Heart left ventricle (tissue), 16 donors: ENCODE data around the gene GTF3C5. TPM values are rescaled to one million over a fixed set of nuclear protein-coding genes. Genes with fewer than 3 reads are reported as not detected.

Experiments used
- ATAC-seq, 4 donors: fragments of 200-7000 bp; cut with Tn5 transposase; one replicate each; pipeline ENCODE4 v1.9.1; 2020 to 2022; ENCODE audit warnings: moderate library complexity in 4 of 4, mild to moderate bottlenecking in 3 of 4, moderate number of reproducible peaks in 1 of 4
- DNase-seq, 5 donors: peaks; one replicate each; pipeline ENCODE4 v3.0.0-alpha.2; 2020
- H3K27ac ChIP-seq, 12 donors: fragments of 200-600 bp; sonication (generic) in 4 of 12; one replicate each; pipeline versions ENCODE4 v1.5.0 to v1.8.0; 2016 to 2022; ENCODE audit warnings: mild to moderate bottlenecking in 2 of 12
- H3K27me3 ChIP-seq, 9 donors: fragments of 200-600 bp; sonication (generic) in 2 of 9; one replicate each; pipeline versions ENCODE4 v1.5.1 to v1.8.0; 2016 to 2022; ENCODE audit warnings: mild to moderate bottlenecking in 3 of 9
- H3K36me3 ChIP-seq, 9 donors: fragments of 200-600 bp; sonication (generic) in 2 of 9; one replicate each; pipeline versions ENCODE4 v1.5.0 to v1.8.0; 2018 to 2022; ENCODE audit warnings: mild to moderate bottlenecking in 2 of 9
- H3K4me1 ChIP-seq, 12 donors: fragments of 200-600 bp; sonication (generic) in 4 of 12; one replicate each; pipeline versions ENCODE4 v1.5.0 to v1.8.0; 2016 to 2022; ENCODE audit warnings: mild to moderate bottlenecking in 3 of 12
- H3K4me3 ChIP-seq, 12 donors: fragments of 200-600 bp; sonication (generic) in 4 of 12; one replicate each; pipeline versions ENCODE4 v1.5.0 to v1.8.0; 2017 to 2022; ENCODE audit warnings: mild to moderate bottlenecking in 9 of 12, moderate library complexity in 4 of 12
- H3K9me3 ChIP-seq, 12 donors: fragments of 200-600 bp; sonication (generic) in 4 of 12; one replicate each; pipeline versions ENCODE4 v1.5.0 to v1.8.0; 2016 to 2022; ENCODE audit warnings: mild to moderate bottlenecking in 1 of 12
- POLR2A ChIP-seq, 2 donors: fragments of 450-650 bp; IDR thresholded peaks; one replicate each; pipeline ENCODE4 v1.6.1; 2017; ENCODE audit warnings: antibody characterized with exemption in 2 of 2, mild to moderate bottlenecking in 2 of 2, moderate library complexity in 2 of 2
- WGBS, 4 donors: extraction: QIAGEN DNeasy Blood & Tissue Kit in 2 of 4; methylation state at CpG; one replicate each; pipeline versions ENCODE4 v1.1.5 to v1.1.7; 2013 to 2018; 5-methylcytosine and 5-hydroxymethylcytosine counted together
- intact Hi-C, 10 donors: fragments of 100-400 bp; cut with DNase I; formaldehyde crosslinking; loops; one replicate each; pipeline versions ENCODE4 v1.11.1 to v1.14.2; 2022
- polyA plus RNA-seq, 2 donors: library from polyadenylated mRNA; stranded (reverse); fragments of 200-250 nt; gene quantifications; one replicate each; pipeline ENCODE4 v1.2.3, GENCODE V29; 2013
- total RNA-seq, 9 donors: library from RNA; depleted of rRNA in 2 of 9; stranded (reverse); fragments of >200 nt in 2 of 9; fragmentation: NEBNext Ultra II Directional in 3 of 9; extraction: Animal tissue kit (Norgen Biotek cat#: 25700) in 3 of 9; gene quantifications; one replicate each; pipeline versions ENCODE4 v1.1.0 to v1.2.4, GENCODE V29; 2016 to 2023
- TF ChIP-seq, protein P1 (sequence below), 12 donors: fragments of 200-600 bp; sonication (generic) in 4 of 12; IDR thresholded peaks; one replicate each; pipeline versions ENCODE4 v1.5.0 to v1.8.0; 2018 to 2022; ENCODE audit warnings: antibody characterized with exemption in 12 of 12, mild to moderate bottlenecking in 5 of 12
- donor health status: ischemic (EF 13 %, LVEDD 7.1; RV severe dilation, severe dysfunction).
- donor health status: healthy with polysubstance abuse.
- donor health status: DM: no; HTN: yes; CAD: no.
- donor health status: DM: no; HTN: no; CAD: no.
- donor health status: ischemic (EF 25% LVEDD 6.9; RV normal size, moderate dysfunction).
- donor health status: ischemic (EF 25% LVEDD 5.7; RV mildly dilated, moderate dysfunction).
- donor health status: healthy.
- donor health status: DM: yes; HTN: yes; CAD: no.
- donor health status: ischemic (EF 35%, LVEDD 5.7; RV mildly dilated, moderate dysfunction).
- donor health status: nonischemic (EF 11% LVEDD 7.7; RV severe dilation, severe dysfunction).
- donor health status: DM: yes; HTN: yes; CAD: no.
- donor health status: PGD.
- donor health status: ischemic (EF 29% LVEDD 5.4; RV normal size, mild dysfunction).
- donor health status: nonischemic (EF 23%, LVEDD 6.1; RV moderate dilation, normal function).

GTF3C5 gene
- total and polyA plus RNA-seq, 11 donors: 22.9 to 51.7 (median 35.9) TPM

DNA sequence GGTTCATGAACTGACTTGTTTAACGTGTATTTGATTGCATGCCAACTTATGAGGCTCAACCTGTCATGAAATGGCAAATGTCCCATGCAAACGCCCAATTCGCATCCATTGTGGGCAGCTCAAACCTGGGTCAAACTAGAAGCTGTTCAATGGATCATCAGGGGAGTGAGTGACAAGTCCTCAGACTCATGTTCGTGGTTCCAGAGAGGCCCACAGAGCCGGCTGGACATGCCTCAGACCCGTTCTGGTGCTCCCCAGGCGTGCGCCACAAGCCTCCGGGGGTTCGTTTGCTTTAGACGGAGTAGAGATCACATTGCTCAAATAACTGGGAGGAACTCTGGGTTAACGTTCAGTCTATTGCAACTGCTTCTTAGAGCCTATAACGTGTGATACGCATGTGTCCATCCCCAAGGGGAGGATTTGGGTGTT lies 37.3 kb upstream of the GTF3C5 start:
- peaks cover 0 to 54% (median 10%) of the 10 kb centered on the region in 9 donors for H3K27me3 ChIP-seq
- ATAC-seq: no peak
- intact Hi-C loops: no loop called here
- 69 to 76% (median 73%) methylated on average over 14 of the region's 14 CpGs for WGBS, 4 donors
- no peak overlapping the region for H3K27ac ChIP-seq
- DNase-seq: no peak
- H3K36me3 ChIP-seq: no peaks in the 10 kb centered on the region
- no peak overlapping the region for H3K4me3 ChIP-seq
- TF ChIP-seq POLR2A (IDR thresholded peaks at IDR 0.05): no peak
- TF ChIP-seq, protein P1, sequence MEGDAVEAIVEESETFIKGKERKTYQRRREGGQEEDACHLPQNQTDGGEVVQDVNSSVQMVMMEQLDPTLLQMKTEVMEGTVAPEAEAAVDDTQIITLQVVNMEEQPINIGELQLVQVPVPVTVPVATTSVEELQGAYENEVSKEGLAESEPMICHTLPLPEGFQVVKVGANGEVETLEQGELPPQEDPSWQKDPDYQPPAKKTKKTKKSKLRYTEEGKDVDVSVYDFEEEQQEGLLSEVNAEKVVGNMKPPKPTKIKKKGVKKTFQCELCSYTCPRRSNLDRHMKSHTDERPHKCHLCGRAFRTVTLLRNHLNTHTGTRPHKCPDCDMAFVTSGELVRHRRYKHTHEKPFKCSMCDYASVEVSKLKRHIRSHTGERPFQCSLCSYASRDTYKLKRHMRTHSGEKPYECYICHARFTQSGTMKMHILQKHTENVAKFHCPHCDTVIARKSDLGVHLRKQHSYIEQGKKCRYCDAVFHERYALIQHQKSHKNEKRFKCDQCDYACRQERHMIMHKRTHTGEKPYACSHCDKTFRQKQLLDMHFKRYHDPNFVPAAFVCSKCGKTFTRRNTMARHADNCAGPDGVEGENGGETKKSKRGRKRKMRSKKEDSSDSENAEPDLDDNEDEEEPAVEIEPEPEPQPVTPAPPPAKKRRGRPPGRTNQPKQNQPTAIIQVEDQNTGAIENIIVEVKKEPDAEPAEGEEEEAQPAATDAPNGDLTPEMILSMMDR (IDR thresholded peaks at IDR 0.05): no peak
- H3K4me1 ChIP-seq: no peaks in the 10 kb centered on the region
- H3K9me3 ChIP-seq: no peaks in the 10 kb centered on the region

DNA sequence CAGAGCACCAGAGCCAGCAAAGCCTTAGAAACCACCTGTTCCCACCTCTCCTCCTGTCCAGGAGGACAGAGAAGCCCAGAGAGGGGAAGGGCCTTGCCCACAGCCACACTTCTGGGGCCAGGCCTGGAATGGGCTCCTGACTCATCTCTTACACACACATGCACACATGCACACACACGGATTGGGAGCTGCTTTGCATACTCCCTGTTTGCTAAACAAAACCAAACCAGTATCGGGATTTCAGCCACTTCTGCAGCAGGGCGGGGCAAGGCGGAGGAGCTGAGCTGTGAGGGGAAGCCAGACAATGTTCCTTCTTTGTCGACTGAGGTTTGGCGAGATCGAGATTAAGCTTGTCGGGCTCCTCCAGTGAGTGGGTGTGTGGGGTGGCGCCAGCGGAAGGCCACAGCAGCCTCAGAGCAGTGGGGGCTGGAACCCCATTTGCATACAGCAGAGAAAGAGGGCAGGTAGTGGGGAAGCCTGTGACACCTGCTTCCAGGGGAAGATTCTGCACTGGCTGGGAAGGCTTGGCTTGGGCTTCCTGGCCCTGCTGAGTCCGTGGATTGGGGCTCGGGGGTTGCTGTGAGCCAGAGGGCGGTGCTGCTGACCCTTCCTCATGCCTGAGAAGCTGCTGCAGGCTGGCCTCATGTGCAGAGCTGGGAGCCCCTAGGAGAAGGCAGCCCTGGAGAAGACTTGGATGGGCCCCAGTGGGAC lies 36.2 kb upstream of the GTF3C5 start:
- TF ChIP-seq, protein P1 (IDR thresholded peaks at IDR 0.05): no peak
- TF ChIP-seq POLR2A (IDR thresholded peaks at IDR 0.05): no peak
- Histone ChIP-seq H3K27me3 (peaks cover 0 to 57% (median 10%) of the 10 kb centered on the region in 9 donors), H3K36me3 (no peaks in the 10 kb centered on the region), H3K27ac (no peak overlapping the region), H3K9me3 (no peaks in the 10 kb centered on the region), H3K4me1 (peaks cover 0 to 7% (median 0%) of the 10 kb centered on the region in 12 donors), H3K4me3 (no peak overlapping the region)
- ATAC-seq (no peak), DNase-seq (no peak)
- WGBS, 4 donors: 42 to 65% (median 45%) methylated on average over 11 to 13 of the region's 13 CpGs
- intact Hi-C loops: no loop called here

DNA sequence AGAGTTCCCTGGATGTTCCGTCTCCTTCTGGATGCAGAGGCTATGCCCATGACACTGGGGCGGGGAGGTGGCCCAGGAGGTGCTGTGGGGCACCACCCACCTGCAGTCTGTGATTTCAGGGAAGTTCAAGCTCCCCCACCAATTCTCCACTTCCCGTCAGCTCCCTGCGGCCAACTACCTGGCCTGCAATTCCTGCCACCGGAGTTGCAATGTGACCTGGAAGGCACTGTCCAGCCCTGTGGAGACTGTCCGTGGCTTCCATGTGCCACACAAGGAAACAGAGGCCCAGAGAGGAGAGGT lies 35.7 kb upstream of the GTF3C5 start:
- H3K27me3 ChIP-seq: peaks cover 0 to 62% (median 10%) of the 10 kb centered on the region in 9 donors
- TF ChIP-seq, protein P1 (IDR thresholded peaks at IDR 0.05): no peak
- TF ChIP-seq POLR2A (IDR thresholded peaks at IDR 0.05): no peak

DNA sequence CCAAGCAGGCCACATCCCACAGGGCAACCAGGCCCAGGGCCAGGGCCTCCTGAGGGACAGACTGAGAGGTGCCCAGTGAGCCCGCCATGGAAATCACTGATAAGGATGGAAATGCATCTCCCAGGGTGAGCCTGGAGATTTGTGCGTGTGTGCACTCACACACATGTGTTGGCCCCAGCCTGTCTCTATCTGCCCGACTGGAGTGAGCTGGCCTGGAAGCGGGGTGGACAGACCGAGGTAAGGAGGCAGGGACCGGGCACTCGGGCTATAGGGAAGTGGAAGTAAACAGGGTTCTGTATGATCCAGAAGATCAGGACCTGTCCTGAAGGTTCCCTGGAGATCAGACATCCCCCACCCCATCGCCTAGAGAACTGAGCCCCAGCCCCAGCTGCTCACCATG lies 34.9 kb upstream of the GTF3C5 start:
- Histone ChIP-seq H3K27ac (no peak overlapping the region), H3K36me3 (no peaks in the 10 kb centered on the region), H3K4me3 (no peak overlapping the region), H3K4me1 (peaks cover 0 to 11% (median 0%) of the 10 kb centered on the region in 12 donors), H3K9me3 (no peaks in the 10 kb centered on the region), H3K27me3 (peaks cover 0 to 64% (median 10%) of the 10 kb centered on the region in 9 donors)
- WGBS, 4 donors: 70 to 84% (median 79%) methylated on average over 7 to 8 of the region's 8 CpGs
- TF ChIP-seq, protein P1 (IDR thresholded peaks at IDR 0.05): no peak
- no peak for TF ChIP-seq POLR2A (IDR thresholded peaks at IDR 0.05)
- no peak for ATAC-seq
- intact Hi-C loops: no loop called here
- no peak for DNase-seq

More for the DNA sequence above, 35.7 kb upstream of the GTF3C5 start:
- Histone ChIP-seq H3K4me1 (peaks cover 0 to 11% (median 0%) of the 10 kb centered on the region in 12 donors), H3K4me3 (no peak overlapping the region), H3K9me3 (no peaks in the 10 kb centered on the region), H3K36me3 (no peaks in the 10 kb centered on the region), H3K27ac (no peak overlapping the region)
- ATAC-seq (no peak), DNase-seq (no peak)
- 81 to 90% (median 86%) methylated on average over 6 of the region's 6 CpGs for WGBS, 4 donors
- intact Hi-C loops: no loop called here
